ENCODE data around the gene MRPL53.

Gene MRPL53

GRCh38 chr2:74516650-74517049, 44.2 kb upstream of the MRPL53 start:
- Histone ChIP-seq H3K27ac (ENCODE audit: extremely low read depth, low read depth, low read length) (no peak overlapping the region), H3K4me3 (ENCODE audit: low read depth, low read length) (no peak overlapping the region), H3K36me3 (ENCODE audit: control insufficient read depth in 2 of 2, insufficient read depth in 1 of 2, low read length in 2 of 2) (no peaks in the 10 kb centered on the region), H3K9me3 (ENCODE audit: control insufficient read depth, insufficient read depth, low read depth, low read length) (no peaks in the 10 kb centered on the region), H3K4me1 (ENCODE audit: control insufficient read depth, insufficient read depth, low read length) (no peaks in the 10 kb centered on the region)
- no peak for TF ChIP-seq BCL6B (tag by site-specific recombination; IDR thresholded peaks at IDR 0.05)
- TF ChIP-seq ZFP3 (tag by site-specific recombination; IDR thresholded peaks at IDR 0.05; ENCODE audit: low read depth): no peak
- no peak for TF ChIP-seq ZNF692 (tag by site-specific recombination; IDR thresholded peaks at IDR 0.05)
- no peak for TF ChIP-seq ZNF23 (tag by site-specific recombination; IDR thresholded peaks at IDR 0.05; ENCODE audit: borderline replicate concordance)
- TF ChIP-seq ZNF510 (tag by site-specific recombination; IDR thresholded peaks at IDR 0.05; ENCODE audit: insufficient replicate concordance): no peak
- no peak for TF ChIP-seq ZBTB26 (tag by site-specific recombination; optimal IDR thresholded peaks at IDR 0.05)
- TF ChIP-seq SP3 (tag by site-specific recombination; IDR thresholded peaks at IDR 0.05): no peak
- no peak for TF ChIP-seq ZNF837 (tag by site-specific recombination; IDR thresholded peaks at IDR 0.05)
- no peak for TF ChIP-seq ZNF221 (tag by site-specific recombination; IDR thresholded peaks at IDR 0.05; ENCODE audit: borderline replicate concordance)
- no peak for TF ChIP-seq ZNF521 (tag by site-specific recombination; IDR thresholded peaks at IDR 0.05)
- no peak for TF ChIP-seq BCL11B (tag by site-specific recombination; IDR thresholded peaks at IDR 0.05; ENCODE audit: low read depth)
- CTCF ChIA-PET: no interaction called here
- POLR2A ChIA-PET: no interaction called here

GRCh38 chr2:74515981-74516633, 43.6 kb upstream of the MRPL53 start:
- no peaks in the 10 kb centered on the region for H3K9me3 ChIP-seq (ENCODE audit: control insufficient read depth, insufficient read depth, low read depth, low read length)
- no peak overlapping the region for H3K27ac ChIP-seq (ENCODE audit: extremely low read depth, low read depth, low read length)
- ChIA-PET POLR2A (no interaction called here), CTCF (no interaction called here)
- H3K4me1 ChIP-seq (ENCODE audit: control insufficient read depth, insufficient read depth, low read length): no peaks in the 10 kb centered on the region
- H3K36me3 ChIP-seq (ENCODE audit: control insufficient read depth in 2 of 2, insufficient read depth in 1 of 2, low read length in 2 of 2): no peaks in the 10 kb centered on the region
- H3K4me3 ChIP-seq (ENCODE audit: low read depth, low read length): no peak overlapping the region
- TF ChIP-seq ZNF169 (tag by site-specific recombination; IDR thresholded peaks at IDR 0.05): no peak
- TF ChIP-seq ZNF510 (tag by site-specific recombination; IDR thresholded peaks at IDR 0.05; ENCODE audit: insufficient replicate concordance): no peak
- TF ChIP-seq ZNF555 (tag by site-specific recombination; conservative IDR thresholded peaks at IDR 0.05): no peak
- TF ChIP-seq ZNF292 (tag by site-specific recombination; IDR thresholded peaks at IDR 0.05; ENCODE audit: borderline replicate concordance, low read depth): no peak
- TF ChIP-seq ZNF658 (tag by site-specific recombination; IDR thresholded peaks at IDR 0.05): no peak
- no peak for TF ChIP-seq ELK4 (IDR thresholded peaks at IDR 0.05; ENCODE audit: borderline replicate concordance, low read depth, low read length)
- no peak for TF ChIP-seq EGR2 (tag by site-specific recombination; IDR thresholded peaks at IDR 0.05; ENCODE audit: low read depth)
- no peak for TF ChIP-seq KLF10 (tag by site-specific recombination; IDR thresholded peaks at IDR 0.05)
- no peak for TF ChIP-seq KLF17 (tag by site-specific recombination; IDR thresholded peaks at IDR 0.05)
- no peak for TF ChIP-seq ZNF488 (tag by site-specific recombination; IDR thresholded peaks at IDR 0.05)
- TF ChIP-seq ZBTB10 (tag by site-specific recombination; IDR thresholded peaks at IDR 0.05): no peak
- no peak for TF ChIP-seq ZNF561 (tag by site-specific recombination; IDR thresholded peaks at IDR 0.05; ENCODE audit: borderline replicate concordance)
- no peak for TF ChIP-seq ZNF214 (tag by site-specific recombination; IDR thresholded peaks at IDR 0.05; ENCODE audit: borderline replicate concordance)
- TF ChIP-seq ZNF768 (tag by site-specific recombination; IDR thresholded peaks at IDR 0.05): no peak
- no peak for TF ChIP-seq ZNF48 (tag by site-specific recombination; IDR thresholded peaks at IDR 0.05)

Measured in HEK293 (cell line).